NCI-H1417 treated with DMSO at 0.1 percent for 48 hours (cell line): ENCODE data around the gene KRTAP5-5.

Experiments
- DNase-seq: peaks from one replicate; lab custom pipeline; 2025; lab: John Stamatoyannopoulos, UW

The KRTAP5-5 gene

GRCh38 chr11:1679881-1680280 is 50.3 kb downstream of the KRTAP5-5 start:
- DNase-seq: no peak
